Endometrial microvascular endothelial cells (primary cell): ENCODE data around the gene CMBL. TPM values are rescaled to one million over a fixed set of nuclear protein-coding genes. Genes with fewer than 3 reads are reported as not detected.

ENCODE experiments used
- in situ Hi-C: cut with HindIII; loops from 2 replicates; pipeline ENCODE4 v1.10.0; 2017; ENCODE audit warnings: low sequenced_read_pairs, low pct_unique_long_range_greater_than_20kb; ENCODE audit errors: inconsistent ontology term
- total RNA-seq: library from RNA; depleted of rRNA; stranded (reverse); fragments of >200 nt; gene quantifications from one replicate; pipeline ENCODE4 v1.2.3, GENCODE V29; 2015; ENCODE audit errors: inconsistent ontology term

The CMBL gene
- total RNA-seq, 1 donor from 2014 or later: 4.0 TPM

GRCh38 chr5:10335711-10336470 lies 28.2 kb upstream of the CMBL start:
- in situ Hi-C loops: no loop called here

DNA sequence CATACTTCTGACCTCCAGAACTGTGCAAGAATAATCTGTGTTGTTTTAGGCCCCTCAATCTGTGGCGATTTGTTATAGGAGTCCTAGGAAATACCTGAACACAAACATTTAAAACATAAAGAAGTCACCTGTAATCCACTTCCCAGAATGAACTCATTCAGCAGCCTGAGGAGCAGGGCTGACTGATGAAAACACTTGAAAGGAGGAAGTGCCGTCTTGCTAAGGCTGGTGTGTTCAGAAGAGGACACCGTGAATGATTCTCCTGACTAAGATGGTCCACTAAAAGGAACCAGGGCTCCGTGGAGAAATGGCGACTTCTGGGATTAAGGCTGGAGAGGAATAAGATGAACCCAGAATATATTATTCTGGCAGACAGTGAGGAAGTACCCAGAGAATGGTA lies 27.1 kb upstream of the CMBL start:
- in situ Hi-C loops: no loop called here

DNA sequence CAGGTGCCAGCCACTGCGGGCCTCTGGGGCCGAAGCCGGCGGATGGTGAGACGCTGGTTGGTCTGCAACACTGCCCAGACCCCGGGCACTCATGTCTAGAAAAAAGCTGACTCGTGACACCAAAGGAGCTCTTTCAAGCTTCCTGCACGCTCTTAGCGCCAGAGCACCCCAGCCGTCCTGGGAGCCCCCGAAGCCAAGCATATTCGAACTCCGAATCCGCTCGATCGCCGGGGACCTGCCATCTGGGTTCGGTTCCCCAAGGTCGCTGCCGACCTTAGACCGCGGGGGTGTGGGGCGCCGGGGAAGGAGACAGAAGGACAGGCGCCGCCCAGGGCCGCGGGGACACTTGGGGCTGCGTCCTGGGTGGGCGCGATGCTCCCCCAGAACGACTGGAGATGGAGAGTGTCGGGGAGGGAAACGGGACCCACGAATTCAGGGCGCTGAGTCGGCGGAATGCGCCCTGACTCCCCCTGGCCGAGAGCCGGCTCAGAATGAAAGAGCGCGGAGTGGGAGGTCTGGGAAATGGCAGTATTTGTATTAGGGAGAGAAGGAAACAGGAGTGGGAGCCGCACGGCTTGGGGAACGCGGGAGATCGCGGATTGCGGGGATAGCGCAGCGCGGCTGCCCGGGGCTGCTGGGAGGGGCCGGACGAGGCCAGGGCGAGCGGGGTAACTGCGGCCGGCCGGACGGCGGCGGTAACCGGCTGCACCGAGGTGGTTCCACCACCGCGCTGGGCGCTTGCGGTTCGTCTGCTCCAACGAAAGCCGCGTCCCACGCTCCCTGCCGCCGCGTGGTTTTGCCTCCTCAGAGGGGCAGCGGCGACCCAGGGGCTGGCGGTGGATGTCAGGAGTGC lies 25.7 kb upstream of the CMBL start:
- in situ Hi-C loops: no loop called here

DNA sequence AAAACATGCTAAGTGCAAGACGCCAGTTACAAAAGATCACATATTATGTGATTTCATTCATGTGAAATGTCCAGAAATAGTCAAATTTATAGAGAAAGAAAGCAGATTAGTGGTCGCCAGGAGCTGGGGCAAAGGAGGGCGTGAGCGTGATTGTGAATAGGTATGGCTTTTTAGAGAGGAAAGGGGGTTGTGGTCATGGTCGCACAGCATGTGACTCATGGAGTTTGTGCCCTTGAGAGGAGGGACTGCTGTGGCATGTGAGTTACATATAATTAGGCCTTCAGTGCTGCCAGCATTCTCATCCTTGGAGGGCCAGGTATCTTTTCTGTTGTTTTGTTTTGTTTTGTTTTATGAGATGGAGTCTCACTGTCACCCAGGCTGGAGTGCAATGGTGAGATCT lies 24.6 kb upstream of the CMBL start:
- in situ Hi-C loops: no loop called here

DNA sequence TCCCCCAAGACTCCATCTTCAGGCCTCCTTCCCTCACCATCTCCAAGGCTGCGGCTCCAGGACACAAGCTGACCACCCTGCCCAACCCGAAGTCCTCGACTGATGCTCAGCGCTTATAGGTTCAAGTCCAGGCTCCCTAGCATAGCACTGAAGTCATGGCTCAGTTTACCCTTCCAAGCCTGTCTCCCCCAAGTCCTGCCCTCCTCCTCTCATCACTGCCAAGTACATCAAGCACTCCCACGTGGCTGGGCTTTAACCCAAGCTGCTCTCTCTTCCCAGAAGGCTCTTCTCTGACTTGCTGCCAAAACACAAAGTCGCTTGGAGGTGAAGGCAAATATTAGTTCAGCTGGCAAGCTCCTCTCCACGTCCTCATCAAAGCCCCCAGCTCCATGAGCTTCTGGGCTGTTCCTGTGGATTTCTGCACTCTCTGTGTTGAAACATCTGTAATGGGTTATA lies 23.7 kb upstream of the CMBL start:
- in situ Hi-C loops: no loop called here

DNA sequence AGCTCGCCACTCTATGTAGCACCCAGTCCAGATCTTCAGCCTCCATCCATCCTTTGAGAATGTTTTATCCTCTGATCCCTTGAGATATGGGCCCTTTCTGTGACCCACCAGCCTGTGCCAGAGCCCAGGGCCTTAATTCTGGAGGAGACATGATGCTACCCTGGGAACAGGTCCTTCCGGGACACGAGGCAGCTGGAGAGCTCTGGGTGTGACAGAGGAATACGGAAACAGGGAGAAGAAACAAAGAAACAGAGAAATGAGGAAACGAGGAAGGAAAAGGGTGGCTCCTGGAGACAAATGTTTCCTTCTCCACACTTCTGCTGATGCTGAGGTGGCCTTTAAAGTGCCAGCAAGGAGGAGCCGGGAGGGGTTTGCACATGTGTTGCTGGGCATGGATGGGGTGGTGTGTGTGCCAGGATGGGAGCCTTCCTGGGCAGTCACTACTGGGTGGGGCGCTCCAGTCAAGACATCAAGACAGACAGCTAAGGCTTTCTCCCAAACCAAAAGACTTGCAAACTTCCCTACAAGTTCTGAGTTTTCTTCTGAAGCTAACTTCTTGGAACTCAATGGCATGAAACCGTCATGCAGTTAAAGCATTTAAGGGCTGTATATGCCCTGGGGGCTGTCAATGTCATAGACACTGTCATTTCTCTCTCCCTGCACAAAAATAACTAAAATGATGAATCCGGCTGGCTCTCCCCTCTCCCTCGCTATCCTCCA lies 23.0 kb upstream of the CMBL start:
- in situ Hi-C loops: no loop called here

GRCh38 chr5:10329820-10330481 lies 22.2 kb upstream of the CMBL start:
- in situ Hi-C loops: no loop called here

- in situ Hi-C loops: no loop called here
Observed at GRCh38 chr5:10329446-10329819, 21.7 kb upstream of the CMBL start.

DNA sequence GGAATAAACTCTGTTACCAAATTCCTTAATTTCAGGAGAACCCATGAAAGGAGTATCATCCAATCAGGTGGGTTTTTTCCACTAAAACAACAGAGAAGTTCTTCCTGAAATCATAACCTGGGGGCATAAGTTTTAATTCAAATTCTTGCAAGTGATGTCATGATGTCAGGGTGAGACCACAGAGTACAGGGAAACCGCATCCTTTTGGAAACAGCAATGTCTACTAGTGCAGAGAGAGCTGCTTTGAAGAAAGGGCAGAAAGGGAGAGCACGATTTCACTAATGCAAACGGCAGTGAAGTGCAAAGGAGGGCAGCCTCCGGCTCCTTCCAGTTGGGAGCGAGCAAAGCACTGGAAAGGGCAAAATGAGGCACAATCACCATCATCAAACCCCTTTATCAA lies 20.6 kb upstream of the CMBL start:
- in situ Hi-C loops: no loop called here

- in situ Hi-C loops: no loop called here
Observed at GRCh38 chr5:10324518-10325370, 17.0 kb upstream of the CMBL start.

DNA sequence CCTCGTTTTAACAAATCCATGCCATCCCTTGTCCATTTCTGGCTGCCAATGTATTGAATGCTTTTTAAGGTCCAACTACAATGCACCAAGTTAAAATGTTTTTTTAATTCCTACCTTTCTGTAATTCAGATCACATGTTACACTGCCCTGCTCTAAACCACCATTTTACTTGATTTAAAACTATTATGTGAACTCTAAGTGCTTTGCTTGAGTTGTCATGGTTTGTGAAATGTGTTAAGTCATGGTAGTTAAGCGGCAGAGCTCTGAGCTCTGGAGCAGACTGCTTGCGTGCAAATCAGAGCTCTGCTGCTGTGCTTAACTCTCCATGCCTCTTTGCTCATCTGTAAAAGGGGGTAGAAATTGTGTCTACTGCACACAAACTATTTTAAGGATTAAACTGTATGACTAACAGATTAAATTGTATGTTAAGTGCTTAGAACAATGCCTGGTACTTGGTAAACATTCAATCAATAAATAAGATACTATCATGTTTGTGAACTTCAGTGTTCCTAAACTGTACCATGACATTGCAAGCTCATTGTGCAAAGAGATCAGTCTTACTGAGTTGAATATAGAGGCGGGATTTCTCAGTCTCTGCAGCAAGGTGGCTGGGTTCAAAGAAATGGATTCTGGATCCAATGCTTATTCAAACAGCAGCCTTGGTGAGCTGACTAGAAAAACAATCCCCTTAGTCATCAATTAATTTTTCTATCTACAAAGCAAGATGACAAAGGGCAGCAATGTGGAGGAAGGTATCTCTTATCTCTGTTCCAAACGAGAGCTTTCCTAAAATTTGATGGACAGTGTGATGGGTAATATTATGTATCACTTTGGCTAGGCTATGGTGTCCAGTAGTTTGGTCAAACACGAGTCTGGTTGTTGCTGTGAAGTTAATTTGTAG lies 16.1 kb upstream of the CMBL start:
- in situ Hi-C loops: no loop called here

GRCh38 chr5:10321882-10322281 lies 14.2 kb upstream of the CMBL start:
- in situ Hi-C loops: no loop called here

DNA sequence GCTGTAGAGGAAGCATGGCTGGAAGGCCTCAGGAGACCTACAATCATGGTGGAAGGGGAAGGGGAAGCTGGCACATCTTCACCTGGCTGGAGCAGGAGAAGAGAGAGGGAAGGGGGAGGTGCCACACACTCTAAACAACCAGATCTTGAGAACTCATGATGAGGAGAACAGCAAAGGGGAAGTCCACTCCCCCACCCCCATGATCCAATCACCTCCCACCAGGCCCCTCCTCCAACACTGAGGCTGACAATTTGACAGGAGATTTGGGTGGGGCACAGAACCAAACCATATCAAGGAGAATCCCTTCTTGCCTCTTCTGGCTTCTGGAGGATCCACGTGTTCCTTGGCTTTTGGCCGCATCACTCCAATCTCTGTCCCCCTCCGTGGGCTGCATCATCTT lies 13.1 kb upstream of the CMBL start:
- in situ Hi-C loops: no loop called here

DNA sequence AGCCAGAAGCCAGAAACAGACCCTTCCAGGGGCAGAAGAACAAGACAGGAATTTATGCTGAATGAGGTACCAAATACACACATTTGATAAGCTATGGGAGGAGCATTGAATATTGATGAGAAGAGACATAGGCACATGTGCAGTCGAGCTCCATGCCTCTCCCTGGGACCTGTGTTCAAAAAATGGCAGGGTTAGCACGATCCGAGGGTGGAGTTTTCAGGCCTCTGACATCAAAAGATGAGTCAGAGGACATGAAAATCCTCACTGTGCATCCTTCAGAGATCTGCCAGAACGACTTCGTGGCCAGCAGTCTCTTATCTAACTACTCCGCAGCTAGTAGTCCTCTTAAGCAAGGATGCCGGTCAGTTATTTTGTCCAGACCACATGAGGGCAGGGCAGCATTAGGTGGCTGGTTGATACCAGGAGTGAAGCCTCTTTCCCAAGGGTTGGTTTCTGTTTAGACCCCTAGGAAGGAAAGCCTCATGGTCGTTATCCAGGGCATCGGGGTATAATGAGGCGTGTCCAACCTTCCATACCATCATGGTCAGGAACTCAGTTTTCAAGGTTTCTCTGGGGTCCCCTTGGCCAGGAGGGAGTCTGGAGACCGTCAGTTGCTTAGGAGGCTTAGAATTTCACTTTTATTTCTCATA lies 11.6 kb upstream of the CMBL start:
- in situ Hi-C loops: no loop called here

GRCh38 chr5:10317825-10318682 lies 10.4 kb upstream of the CMBL start:
- in situ Hi-C loops: no loop called here
